HG02571 (cell line): ENCODE data around the gene IGFBP4.

Experiments
- ATAC-seq: cut with Tn5 transposase; IDR thresholded peaks from one replicate; pipeline ENCODE4 v1.9.1; 2021; ENCODE audit warnings: mild to moderate bottlenecking, moderate library complexity; ENCODE audit not compliant: unreplicated experiment

IGFBP4 gene

DNA sequence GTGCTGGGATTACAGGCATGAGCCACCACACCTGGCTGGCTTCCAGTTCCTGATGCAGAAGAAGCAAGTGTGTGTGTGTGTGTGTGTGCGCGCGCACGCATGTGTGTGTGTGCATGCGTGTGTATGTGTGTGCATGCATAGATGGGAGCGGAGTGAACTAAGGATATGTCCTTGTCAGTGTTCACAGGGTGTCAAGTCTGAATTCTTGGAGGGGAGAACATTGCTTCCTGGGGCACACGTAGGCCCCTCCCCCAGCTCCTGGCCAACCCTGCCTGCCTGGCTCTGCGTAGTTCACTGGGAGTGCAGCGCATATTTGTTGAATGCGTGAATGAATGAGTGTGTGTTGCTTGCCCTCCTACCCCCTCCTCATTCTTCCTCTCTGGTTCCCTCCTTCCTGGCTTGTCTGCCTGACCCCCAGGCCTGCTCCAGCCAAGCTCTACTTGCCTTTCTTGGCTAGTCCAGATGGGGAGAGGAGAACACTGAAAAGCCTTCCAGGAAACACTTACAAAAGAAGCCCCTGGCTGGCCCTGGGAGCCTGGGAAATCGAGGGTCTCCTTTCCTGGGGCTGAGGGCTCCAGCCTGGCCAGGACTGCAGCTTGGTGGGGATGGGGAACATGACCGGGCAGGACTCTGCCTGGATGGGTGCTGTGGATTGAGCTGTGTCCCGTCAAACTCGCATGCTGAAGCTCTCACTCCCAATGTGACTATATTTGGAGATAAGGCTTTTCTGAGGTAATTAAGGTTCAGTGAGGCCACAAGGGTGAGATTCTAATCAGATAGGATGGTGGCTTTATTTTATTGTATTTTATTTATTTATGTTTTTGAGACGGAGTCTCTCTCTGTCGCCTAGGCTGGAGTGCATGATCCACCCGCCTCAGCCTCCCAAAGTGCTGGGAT, 27.9 kb downstream of the IGFBP4 start:
- no peak for ATAC-seq

DNA sequence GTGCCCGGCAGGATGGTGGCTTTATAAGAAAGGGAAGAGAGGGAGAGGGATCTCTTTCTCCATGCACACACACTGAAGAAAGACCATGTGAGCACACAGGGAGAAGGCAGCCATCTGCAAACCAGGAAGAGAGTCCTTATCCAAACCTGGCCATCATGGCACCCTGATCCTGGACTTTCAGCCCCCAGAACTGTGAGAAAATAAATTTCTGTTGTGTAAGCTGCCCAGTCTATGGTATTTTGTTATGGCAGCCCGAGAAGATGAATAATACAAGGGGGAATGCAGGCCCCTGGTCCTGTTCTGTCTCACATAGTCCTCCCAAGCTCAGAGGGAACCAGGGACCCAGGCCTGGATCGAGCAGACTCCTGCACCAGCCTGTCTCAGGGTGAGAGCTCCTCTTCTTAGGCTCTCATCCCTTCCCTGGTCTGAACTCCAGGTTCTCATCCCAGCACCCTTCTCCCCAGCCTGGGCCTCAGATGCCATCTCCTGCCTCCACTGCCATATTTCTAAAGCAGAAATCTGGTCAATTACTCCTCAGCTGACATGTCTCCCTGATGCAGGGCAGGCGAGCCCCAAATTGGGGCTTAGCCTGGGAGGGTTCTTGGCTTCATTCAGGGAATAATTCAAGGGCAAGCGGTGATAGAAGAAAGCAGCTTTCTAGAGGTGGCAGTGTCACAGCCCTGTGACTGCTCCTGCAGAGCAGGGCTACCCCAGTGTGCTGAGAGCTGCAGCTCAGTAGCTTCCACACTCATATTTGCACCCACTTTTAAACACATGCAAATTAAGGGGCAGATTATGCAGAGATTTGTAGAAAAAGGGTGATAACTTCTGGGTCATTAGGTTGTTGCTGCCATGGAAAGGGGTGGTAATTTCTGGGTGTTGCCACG, 28.8 kb downstream of the IGFBP4 start:
- no peak for ATAC-seq

DNA sequence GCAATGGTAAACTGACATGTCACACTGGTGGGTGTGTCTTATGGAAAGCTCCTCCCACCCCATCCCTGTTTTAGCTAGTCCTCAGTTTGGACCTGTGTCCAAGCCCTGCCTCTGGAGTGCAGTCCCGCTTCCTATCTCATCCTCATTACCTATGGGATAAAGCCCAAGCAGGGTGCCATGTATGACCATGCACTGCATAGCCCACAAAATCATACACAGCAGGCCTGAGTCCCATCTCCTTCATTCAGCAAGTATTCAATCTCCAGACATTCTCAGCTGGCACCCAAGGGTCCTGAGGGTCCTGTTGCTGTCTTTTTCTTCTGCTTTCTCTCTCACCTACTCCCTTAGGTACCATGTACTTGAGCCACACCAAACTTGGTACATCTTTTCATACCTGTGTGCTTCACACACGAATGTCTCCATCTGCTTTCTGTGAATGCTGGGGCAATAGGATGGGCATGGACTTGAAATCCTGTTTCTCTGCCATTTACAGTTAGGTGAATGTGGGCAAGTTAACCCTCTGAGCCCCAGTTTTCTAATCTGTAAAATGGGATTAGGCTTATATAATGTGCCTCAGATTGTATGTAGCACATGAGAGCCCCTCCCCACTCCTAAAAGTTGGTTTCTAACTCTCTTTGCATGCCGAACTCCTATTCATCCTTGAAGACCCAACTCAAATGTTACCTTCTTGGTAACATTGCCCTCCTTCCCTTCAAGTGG, 29.6 kb downstream of the IGFBP4 start:
- no peak for ATAC-seq

DNA sequence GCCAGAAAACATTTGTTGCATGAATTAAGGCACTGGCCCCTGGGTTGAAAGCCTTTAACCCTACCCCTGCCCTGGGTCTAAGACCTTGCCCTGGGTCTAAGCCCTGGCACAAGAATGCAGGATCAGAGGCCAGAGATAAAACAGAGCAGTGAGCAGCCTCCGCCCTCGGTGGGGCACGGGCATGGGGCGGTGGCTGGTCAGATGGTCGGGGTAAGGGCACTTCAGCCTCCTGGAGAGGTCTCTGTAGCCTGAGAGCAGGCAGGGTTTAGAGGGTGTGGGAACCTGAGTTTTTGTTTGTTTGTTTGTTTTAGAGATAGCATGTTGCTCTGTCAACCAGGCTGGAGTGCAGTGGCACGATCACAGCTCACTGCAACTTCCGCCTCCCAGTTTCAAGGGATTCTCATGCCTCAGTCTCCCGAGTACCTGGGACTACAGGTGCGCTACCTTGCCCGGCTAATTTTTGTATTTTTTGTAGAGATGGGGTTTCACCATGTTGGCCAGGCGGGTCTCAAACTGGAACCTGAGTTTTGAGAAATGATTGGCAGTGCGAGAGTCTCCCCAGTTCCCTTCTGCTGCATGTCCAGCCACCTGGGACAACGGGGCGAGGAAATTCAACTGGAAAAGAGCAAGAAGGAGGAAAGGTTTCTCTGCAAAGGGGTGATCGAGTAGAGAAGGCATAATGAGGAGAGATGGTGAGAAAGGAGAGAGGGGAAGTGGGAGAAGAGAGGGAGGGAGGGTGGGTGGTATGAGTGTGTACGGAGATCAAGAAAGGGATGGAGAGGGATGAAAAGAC, 30.5 kb downstream of the IGFBP4 start:
- ATAC-seq, result no peak

DNA sequence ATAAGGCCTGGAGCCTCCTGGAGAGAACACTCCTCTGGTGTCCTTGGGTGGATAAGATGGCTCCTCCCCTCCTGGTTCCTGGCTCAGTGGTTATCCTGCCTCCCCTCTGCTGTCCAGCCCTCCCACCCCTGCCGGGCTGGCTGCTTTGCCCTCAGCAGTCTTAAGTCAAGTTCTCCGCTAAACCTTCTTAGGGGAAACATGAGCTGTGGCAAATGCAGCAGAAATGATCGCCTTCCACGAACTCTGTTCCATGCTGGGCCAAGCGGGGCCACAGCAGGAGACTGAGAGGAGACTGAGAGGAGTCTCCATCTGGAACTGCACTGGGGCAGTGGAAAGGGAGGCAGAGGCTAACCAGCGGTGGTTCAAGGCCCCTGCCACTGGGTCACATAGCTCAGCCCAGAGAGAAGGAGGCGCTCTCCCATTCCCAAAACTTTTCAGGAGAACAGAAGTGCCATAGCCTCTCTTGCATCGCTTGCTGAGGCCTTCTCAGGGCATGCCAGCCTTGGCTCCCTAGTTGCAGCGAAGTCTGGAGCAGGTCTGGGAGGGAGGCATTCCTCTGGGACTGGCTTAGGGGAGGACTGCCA, 31.3 kb downstream of the IGFBP4 start:
- ATAC-seq, result no peak

DNA sequence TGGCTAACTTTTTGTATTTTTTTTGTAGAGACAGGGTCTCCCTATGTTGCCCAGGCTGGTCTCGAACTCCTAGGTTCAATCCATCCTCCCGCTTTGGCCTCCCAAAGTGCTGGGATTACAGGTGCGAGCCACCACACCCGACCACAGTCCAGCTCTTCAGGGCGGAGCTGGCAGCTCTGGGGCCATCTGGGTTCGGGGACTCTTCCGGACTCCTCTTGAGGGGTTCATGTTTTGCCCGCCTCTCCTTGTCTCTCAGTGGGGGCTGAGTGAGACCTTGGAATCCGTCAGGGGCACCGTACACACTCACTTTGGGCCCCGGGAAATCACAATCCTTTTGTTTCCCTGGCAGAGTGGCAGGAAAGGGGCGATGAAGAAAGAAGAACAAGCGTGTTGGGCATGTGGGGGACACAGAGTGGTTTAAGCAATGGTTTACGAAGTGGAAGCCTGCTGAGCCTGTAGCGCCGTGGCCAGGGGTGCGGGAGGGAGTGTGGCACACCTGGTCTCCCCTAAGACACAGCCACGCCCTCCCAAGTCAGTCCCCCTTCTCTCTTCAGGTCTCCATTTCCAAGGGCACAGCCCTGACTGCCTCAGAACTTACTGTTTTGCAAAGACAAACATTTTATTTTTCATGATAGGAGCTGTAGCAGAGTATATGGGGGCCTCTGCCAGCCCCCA, 32.1 kb downstream of the IGFBP4 start:
- ATAC-seq, result no peak

DNA sequence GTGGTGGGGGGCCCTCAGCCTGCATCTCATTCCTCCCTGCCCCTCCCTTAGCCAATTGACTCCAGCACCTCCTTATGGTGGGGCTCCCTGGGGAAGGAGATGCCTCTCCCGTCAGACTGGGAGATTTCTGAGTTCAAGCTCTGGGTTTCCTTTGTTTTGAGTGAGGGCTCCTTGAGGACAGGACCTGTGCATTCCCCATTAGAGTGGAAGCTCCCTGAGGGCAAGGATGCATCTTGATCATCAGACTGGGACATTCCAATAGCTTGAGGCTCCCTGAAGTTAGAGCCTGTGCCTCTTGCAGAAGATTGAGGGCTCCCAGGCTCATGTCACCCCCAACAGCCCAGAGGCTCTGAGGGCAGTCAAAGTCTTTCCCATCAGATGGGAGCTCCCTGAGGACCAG, 34.5 kb downstream of the IGFBP4 start:
- ATAC-seq, result no peak

DNA sequence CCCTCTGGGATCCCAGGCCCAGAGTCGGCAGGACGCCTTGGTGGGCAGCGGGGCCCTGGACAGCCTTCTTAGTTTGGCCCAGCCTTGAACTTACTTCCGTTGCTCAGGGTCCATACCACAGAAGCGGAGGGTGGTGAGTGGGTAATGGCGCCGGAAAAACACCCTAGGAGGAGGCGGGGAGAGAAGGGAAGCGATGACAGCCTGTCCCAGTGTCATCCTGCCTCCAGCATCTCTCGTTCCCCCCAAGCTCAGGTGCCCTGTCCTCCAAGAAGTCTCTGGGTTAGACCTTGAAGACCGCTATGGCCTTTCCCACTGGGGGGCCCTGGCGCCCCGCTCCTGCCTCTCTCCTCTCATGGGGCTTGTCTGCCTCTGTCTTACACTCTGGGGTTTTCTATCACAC, 35.2 kb downstream of the IGFBP4 start:
- ATAC-seq, result no peak

DNA sequence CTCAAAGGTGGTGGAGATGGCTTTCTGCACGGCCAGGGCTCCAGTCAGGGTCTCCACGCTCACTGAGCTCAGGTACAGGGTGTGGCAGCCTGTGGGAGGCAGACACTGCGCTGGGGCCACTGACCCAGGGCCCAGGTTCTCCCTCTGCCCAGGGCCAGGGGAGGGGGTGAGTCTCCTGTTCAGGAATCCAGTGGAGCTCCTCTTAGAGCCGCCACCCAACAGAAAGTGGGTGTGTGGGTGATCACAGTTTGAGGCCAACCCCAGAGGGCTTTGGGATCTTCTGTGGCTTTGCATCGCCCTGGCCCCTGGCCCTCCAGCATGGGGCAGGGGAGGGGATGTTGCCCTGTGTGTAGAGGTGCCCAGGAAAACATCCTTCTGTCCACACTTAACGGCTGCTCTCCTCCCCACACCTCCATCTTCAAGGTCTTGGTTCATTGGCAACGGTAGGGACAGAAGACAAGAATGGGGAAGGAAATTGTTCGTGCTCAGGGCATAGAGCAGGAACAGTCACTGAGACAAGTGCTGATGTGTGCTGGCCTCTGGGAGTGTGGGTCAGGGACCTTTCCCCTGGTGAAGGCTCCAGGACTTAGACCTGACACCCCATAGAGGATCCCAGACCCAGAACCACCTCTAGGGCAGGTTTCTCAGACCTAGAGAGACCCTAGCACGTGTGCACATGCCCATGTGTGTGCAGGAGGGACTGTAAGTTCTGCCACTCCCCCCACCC, 36.7 kb downstream of the IGFBP4 start:
- ATAC-seq, result no peak

DNA sequence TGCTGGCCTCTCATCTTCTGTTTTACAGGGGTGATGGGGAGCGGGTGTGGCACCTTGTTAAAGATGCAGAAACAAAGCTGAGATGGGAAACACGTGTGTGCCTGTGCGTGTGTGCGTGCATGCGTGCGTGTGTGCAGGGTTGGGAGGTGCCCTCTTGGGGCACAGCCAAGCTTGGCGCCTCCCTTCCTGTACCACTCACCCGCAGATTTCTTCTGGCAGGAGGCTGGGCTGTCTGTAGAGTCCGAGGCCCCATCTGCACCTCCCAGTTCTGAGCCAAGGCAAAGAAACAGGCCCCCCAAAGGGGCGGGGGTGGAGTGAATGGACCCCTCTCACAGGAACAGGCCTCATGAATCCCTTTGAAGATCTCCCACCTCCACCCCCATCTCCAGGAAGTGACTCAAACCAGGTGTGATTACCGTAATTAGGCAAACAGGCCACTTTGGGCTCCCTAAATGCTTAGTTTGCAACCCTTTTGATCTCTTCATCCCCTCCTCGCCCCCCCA, 37.3 kb downstream of the IGFBP4 start:
- no peak for ATAC-seq

DNA sequence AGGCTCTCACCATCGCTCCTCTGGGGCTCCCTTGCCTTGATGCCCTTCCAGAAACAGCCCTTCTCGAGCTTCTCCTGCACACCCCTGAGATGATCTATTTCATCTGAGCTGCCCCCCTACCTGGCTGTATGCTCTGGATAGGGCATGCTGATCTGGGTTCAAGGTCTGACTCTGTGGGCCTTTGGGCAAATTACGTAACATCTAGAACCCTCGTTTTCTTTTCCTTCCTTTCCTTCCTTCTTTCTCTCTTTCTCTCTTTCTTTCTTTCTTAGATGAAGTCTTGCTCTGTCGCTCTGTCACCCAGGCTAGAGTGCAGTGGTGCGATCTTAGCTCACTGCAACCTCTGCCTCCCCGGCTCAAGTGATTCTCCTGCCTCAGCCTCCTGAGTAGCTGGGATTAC, 37.9 kb downstream of the IGFBP4 start:
- no peak for ATAC-seq

DNA sequence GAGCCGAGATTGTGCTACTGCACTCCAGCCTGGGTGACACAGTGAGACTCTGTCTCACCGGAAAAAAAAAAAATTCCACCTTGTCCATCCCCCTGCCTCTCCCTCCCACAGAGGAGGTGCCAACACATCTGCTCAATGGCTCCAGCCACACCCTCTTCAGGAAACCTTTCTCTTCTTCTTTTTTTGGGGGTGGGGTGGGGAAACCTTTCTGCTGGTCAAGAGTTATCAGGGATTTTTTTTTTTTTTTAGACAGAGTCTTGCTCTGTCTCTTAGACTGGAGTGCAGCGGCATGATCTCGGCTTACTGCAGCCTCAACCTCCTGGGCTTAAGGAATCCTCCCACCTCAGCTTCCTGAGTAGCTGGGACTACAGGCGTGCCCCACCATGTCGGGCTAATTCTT, 39.5 kb downstream of the IGFBP4 start:
- ATAC-seq, result no peak

DNA sequence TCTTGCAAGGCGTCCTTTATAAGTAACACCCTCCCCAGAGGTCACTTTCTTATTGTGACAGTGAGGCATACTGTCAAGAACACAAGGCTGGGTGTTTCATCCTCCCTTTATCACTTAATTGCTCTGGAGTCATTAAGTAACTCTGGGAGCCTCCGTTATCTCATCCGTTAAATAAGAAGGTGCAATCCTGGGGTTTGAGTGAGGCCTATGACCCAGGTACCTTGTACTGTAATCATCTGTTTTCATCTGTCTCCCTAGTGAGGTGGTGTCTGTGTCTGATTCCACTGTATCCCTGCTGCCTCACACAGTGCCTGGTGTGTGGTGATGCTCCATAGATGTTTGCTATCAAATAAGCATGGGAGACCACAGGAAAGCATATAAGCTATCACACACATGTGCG, 40.4 kb downstream of the IGFBP4 start:
- ATAC-seq, result no peak

DNA sequence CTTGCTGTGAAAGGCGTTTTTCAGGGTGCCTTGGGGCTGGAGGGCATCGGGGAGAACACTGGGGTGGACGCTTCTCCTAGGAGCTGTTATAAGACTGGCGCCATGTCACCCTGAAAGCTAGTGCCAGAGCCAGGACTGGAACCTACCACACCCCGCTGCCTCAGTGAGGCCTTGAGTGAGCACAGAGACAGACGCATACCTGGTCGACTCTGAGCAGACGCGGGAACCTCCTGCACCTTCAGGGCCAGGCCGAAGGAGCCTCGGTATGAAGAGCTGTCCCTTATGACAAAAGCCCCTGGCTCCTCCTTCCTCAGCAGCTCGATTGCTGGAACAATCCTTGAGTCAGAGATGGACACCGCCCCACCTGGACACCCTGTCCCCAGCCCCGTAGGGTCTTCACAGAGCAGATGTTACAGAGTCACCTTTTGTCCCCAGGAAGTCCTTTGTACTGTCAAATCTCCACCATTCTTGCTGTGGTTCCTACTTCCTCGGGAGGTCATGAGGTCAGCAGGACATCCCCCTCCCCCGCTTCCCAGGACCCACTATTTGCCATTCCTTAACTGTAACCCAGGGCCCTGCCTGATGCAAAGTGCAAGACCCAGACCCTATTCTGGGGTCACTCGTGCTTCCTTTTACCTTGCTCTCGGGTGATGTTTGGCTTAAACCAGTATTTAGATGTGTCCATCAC, 41.2 kb downstream of the IGFBP4 start:
- no peak for ATAC-seq

DNA sequence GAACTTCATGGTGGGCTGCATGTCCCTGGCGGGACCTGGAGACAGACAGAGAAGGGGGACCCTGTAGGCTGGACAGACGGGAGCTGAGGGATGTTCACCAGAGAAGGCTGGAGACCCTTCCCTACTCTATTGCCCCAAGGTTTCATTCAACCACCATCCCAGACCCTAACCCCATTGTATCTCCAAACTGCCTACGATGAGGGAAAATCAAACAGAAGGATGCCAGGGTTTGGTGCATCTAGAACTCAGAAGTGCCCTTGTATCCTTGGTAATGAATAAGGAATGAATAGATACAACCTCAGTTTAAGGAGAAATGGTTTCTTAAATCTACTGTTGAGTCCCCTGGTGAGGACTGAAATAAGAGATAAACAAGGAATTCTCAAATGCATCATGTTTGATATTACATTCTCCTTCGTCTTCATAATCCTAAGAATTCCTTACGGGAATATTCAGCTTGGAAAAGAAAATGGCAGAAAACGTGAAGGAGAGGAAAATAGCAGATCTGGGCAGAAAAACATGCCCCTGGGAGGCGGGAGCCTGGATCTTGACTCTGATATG, 41.8 kb downstream of the IGFBP4 start:
- ATAC-seq, result no peak

DNA sequence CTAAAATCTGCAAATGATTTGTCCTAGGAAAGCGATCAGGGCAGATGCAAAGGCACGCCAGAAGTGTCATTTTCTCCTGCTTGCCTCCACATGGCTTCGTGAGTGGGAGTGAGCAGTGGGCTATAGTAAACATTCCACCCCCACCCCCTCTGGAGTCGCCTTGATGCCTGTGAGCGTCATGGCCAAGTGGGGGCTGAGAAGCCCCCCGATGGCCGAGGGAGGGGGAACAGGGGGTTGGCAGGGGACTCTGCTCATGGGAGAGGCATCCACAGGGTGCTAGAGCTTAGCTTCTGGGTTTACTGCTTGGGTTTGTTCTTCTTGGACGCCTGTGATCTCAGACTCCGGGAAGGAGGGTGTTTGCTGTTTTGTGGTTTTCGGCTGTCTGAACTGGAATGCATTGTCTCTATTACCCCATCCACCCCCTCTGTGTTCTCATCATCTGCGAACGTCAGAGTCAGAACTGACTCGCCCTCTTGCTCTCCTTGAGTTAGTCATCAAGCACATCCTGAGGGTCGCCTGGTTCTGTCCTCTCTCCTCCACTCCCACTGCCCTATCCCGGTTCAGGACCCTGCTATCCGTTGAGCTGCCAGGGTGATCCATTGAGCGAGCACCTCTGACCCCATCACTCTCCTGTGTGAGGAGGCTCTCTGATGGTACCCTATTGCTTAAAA, 42.7 kb downstream of the IGFBP4 start:
- no peak for ATAC-seq
